AG04449 (cell line): ENCODE measurements around the gene RIC1.

Source experiments
- CTCF ChIA-PET: fragments of 350-600 bp; formaldehyde crosslinking; extraction: SDS; loops from one replicate; lab custom pipeline; 2021; ENCODE audit warnings: antibody characterized with exemption; lab: Yijun Ruan, JAX
- POLR2A ChIA-PET: fragments of 400-600, 350-600 bp; formaldehyde crosslinking; extraction: SDS; loops from one replicate; lab custom pipeline; 2020; ENCODE audit warnings: antibody characterized with exemption, inconsistent platforms; lab: Yijun Ruan, JAX
- DNase-seq: peaks from one replicate; pipeline ENCODE4 v3.0.0-alpha.2; 2010; ENCODE audit warnings: low read depth, low spot score
- H3K4me3 ChIP-seq: 2 replicates; pipeline ENCODE4 v1.5.1; 2011; ENCODE audit warnings: low read depth, mild to moderate bottlenecking, control low read depth, low read length
- CTCF ChIP-seq: IDR thresholded peaks from one replicate; pipeline ENCODE4 v1.5.1; 2011; ENCODE audit warnings: mild to moderate bottlenecking, moderate library complexity, low read length, control low read depth, inconsistent platforms; ENCODE audit not compliant: insufficient read depth; ENCODE audit errors: missing control alignments

The RIC1 gene

DNA sequence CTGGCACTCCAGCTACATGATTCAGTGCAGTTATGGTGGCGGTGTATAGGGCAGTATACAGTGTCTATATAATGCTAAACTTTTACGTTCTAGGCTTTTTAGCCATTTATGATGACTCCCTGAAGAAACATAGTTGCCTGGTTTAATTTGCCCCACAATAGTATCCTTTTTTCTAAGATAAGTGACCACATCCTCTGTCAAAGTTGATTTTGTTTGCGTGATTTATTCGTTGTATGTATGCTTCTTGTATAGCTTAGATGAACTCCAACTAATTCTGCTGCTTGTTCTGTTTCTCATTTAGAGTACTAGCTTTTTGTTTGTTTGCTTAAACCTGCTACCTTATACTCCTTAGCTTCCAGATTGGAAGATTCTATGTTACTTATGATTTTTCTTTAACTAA is 120.4 kb downstream of the RIC1 start:
- H3K4me3 ChIP-seq: no peak overlapping the region
- DNase-seq: no peak
- ChIA-PET POLR2A (no interaction called here), CTCF (interaction anchor here (1.7 kb wide), 1 partner anchor 14 kb away, joined by 3 read pairs; no protein-coding TSS in a partner anchor)
- TF ChIP-seq CTCF: no peak

DNA sequence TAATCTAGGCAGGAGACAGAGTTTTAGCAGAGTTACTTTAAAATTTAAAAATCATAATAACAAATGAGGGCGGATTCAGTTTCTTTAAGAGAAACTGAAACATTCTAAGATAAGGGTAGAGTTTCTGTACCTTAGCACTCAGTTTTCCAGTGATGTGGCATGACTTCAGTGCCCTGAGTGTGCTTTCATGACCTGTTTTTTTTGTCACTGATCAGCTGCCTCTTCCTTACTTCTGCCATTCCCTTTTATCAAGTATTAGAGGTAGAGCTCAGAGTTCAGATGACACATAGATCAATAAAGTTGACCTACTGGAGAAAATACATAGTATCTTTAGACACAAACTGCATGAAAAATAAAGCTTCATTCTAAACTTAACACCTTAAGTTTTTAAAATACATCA is 121.7 kb downstream of the RIC1 start:
- no peak for DNase-seq
- H3K4me3 ChIP-seq: no peak overlapping the region
- ChIA-PET POLR2A (no interaction called here), CTCF (interaction anchor here (1.0 to 1.7 kb wide), 3 partner anchors 12 to 123 kb away, joined by 3 read pairs; no protein-coding TSS in a partner anchor)
- TF ChIP-seq CTCF: no peak

GRCh38 chr9:5756633-5757032 is 127.7 kb downstream of the RIC1 start:
- ChIA-PET CTCF (no interaction called here), POLR2A (no interaction called here)
- no peak overlapping the region for H3K4me3 ChIP-seq
- DNase-seq: no peak
- TF ChIP-seq CTCF: no peak

GRCh38 chr9:5760338-5760737 is 131.4 kb downstream of the RIC1 start:
- H3K4me3 ChIP-seq: no peak overlapping the region
- no peak for DNase-seq
- ChIA-PET POLR2A (no interaction called here), CTCF (interaction anchor here (1.5 kb wide), 1 partner anchor 15 kb away, joined by 3 read pairs; no protein-coding TSS in a partner anchor)
- no peak for TF ChIP-seq CTCF

DNA sequence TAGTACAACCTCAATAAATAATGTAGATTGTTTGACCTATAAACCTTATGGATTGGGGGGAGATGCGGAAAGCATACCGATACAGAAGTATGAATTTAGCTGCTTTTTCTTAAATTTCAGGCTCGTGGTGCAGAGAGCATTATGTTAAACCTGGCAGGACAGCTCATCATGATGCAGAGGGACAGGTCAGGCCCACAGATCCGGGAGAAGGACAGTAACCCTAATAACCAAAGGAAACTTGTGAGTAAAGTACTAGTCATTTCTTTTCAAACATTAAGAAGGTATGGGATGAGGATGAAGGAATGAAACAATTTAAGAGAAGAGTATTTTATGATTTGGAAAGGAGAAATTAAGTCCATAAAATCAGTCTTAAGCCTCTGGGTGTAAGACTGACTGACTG is 133.5 kb downstream of the RIC1 start:
- no peak for TF ChIP-seq CTCF
- ChIA-PET POLR2A (no interaction called here), CTCF (interaction anchor here (1.2 to 2.5 kb wide), 2 partner anchors 11 to 12 kb away, joined by 3 to 11 read pairs; no protein-coding TSS in a partner anchor)
- no peak overlapping the region for H3K4me3 ChIP-seq
- no peak for DNase-seq

DNA sequence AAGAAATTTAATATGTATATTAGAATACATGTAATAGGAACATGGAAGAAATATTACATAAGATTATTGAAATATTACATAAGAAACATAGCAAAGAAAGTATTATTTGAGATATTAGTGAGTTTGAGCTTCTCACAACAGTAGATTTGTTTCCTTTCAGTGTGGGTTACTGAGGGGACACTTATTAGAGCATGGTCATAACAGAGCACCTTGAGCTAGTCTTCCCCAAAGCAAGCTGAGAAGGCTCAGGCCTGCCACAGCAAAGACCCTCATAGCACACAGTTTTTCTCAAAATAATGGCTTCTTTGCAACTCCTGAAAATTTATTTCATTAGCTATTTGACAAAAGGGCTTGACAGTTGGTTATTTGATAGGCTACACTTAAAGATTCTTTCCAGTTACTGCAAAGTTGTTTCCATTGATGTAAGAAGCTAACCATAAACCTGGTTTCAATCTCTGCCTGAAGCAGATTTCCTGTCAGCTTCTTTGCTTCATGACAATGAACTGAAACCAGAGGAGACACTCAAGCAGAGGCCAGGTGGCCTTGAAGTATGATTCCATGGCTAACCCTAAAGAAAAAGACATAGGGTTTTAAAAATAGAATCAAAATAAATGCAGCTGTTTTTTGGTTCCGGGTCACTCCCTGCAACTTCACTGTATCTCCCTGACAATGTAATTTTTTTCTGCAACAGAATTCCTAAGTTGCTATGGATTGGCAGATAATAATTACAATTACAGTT is 135.4 kb downstream of the RIC1 start:
- no peak for TF ChIP-seq CTCF
- no peak overlapping the region for H3K4me3 ChIP-seq
- no peak for DNase-seq
- ChIA-PET CTCF (interaction anchor here (1.4 to 2.5 kb wide), 2 partner anchors 8 to 9 kb away, joined by 3 to 11 read pairs; no protein-coding TSS in a partner anchor), POLR2A (no interaction called here)
